Hepatocyte (in vitro differentiated cells): Measurements from ENCODE around the gene RHOXF2B. TPM values are rescaled to one million over a fixed set of nuclear protein-coding genes. Genes with fewer than 3 reads are reported as not detected.
"Not testable (repeated sequence)": the region's sequence is repeated elsewhere in the genome, so short reads cannot be mapped to it uniquely, and the experiment has no call there.

Experiments
- DNase-seq: peaks from one replicate; pipeline ENCODE4 v3.0.0-alpha.2; 2016; ENCODE audit warnings: low spot score
- H2AFZ ChIP-seq: fragments of 200-600 bp; sonication (generic); 2 replicates; pipeline ENCODE4 v1.6.0; 2016; ENCODE audit warnings: antibody characterized with exemption, mild to moderate bottlenecking
- H3K27ac ChIP-seq: fragments of 200-600 bp; sonication (generic); 2 replicates; pipeline ENCODE4 v1.5.1; 2016; ENCODE audit warnings: mild to moderate bottlenecking
- H3K27me3 ChIP-seq: fragments of 200-600 bp; sonication (generic); 2 replicates; pipeline ENCODE4 v1.6.1; 2016
- H3K36me3 ChIP-seq: fragments of 200-600 bp; sonication (generic); replicated peaks from 2 replicates; pipeline ENCODE4 v1.5.1; 2016; ENCODE audit warnings: low read depth; ENCODE audit not compliant: insufficient read depth
- H3K4me1 ChIP-seq: fragments of 200-600 bp; sonication (generic); 2 replicates; pipeline ENCODE4 v1.5.1; 2016; ENCODE audit warnings: mild to moderate bottlenecking, moderate library complexity; ENCODE audit not compliant: insufficient read depth
- H3K4me2 ChIP-seq: fragments of 200-600 bp; sonication (generic); 2 replicates; pipeline ENCODE4 v1.6.0; 2016
- H3K4me3 ChIP-seq: fragments of 200-600 bp; sonication (generic); 2 replicates; pipeline ENCODE4 v1.5.1; 2016; ENCODE audit warnings: mild to moderate bottlenecking
- H3K79me2 ChIP-seq: fragments of 200-600 bp; sonication (generic); 2 replicates; pipeline ENCODE4 v1.6.0; 2017; ENCODE audit warnings: mild to moderate bottlenecking
- H3K9me2 ChIP-seq: fragments of 200-600 bp; sonication (generic); replicated peaks from 2 replicates; pipeline ENCODE4 v1.6.0; 2017; ENCODE audit warnings: mild to moderate bottlenecking; ENCODE audit not compliant: insufficient read depth
- H3K9me3 ChIP-seq: fragments of 200-600 bp; sonication (generic); 2 replicates; pipeline ENCODE4 v1.5.1; 2016; ENCODE audit warnings: low read depth, mild to moderate bottlenecking
- H4K20me1 ChIP-seq: fragments of 200-600 bp; sonication (generic); 2 replicates; pipeline ENCODE4 v1.6.0; 2016; ENCODE audit warnings: mild to moderate bottlenecking; ENCODE audit not compliant: insufficient read depth, poor library complexity, severe bottlenecking
- CTCF ChIP-seq: fragments of 200-600 bp; sonication (generic); IDR thresholded peaks from 2 replicates; pipeline ENCODE4 v1.5.1; 2016; ENCODE audit warnings: antibody characterized with exemption, mild to moderate bottlenecking; ENCODE audit not compliant: poor library complexity
- EZH2 ChIP-seq: fragments of 200-600 bp; sonication (generic); IDR thresholded peaks from 2 replicates; pipeline ENCODE4 v1.6.1; 2016; ENCODE audit warnings: antibody characterized with exemption, mild to moderate bottlenecking, borderline replicate concordance
- EZH2phosphoT487 ChIP-seq: fragments of 200-600 bp; sonication (generic); IDR thresholded peaks from one replicate; pipeline ENCODE4 v1.6.1; 2018; ENCODE audit warnings: antibody characterized with exemption, mild to moderate bottlenecking, low read depth, moderate library complexity; ENCODE audit not compliant: unreplicated experiment, severe bottlenecking
- WGBS: methylation state at CpG from one replicate; pipeline ENCODE4 v1.1.6; 2016; ENCODE audit warnings: low lambda C conversion rate; ENCODE audit errors: missing lambda C conversion rate; 5-methylcytosine and 5-hydroxymethylcytosine counted together
- polyA plus RNA-seq: library from polyadenylated mRNA; unstranded; fragments of >200 nt; fragmentation: Nextera tagmentation; extraction: Ambion mirVana; gene quantifications from 2 replicates; pipeline ENCODE4 v1.2.1, GENCODE V29; 2016
- total RNA-seq: library from RNA; depleted of rRNA; stranded (reverse); fragments of >200 nt; gene quantifications from 2 replicates; pipeline ENCODE4 v1.2.3, GENCODE V29; 2014

Gene RHOXF2B
- total and polyA plus RNA-seq, 2 experiments from 2014 or later, result not detected

- Histone ChIP-seq H3K9me3 (no peaks in the 10 kb centered on the region), H4K20me1 (no peaks in the 10 kb centered on the region), H3K27ac (no peak overlapping the region), H2AFZ (no peak overlapping the region), H3K27me3 (no peaks in the 10 kb centered on the region), H3K4me3 (no peak overlapping the region), H3K4me2 (no peak overlapping the region), H3K79me2 (no peaks in the 10 kb centered on the region), H3K9me2 (no peaks in the 10 kb centered on the region), H3K4me1 (no peaks in the 10 kb centered on the region), H3K36me3 (no peaks in the 10 kb centered on the region)
- TF ChIP-seq EZH2phosphoT487, result no peak
- no peak for TF ChIP-seq CTCF
- TF ChIP-seq EZH2, result no peak
- 80% methylated on average over 10 of the region's 10 CpGs for WGBS
- DNase-seq, result no peak
Measured at GRCh38 chrX:120087289-120088017, 10.0 kb upstream of the RHOXF2B start.

GRCh38 chrX:120085553-120086185, 8.2 kb upstream of the RHOXF2B start:
- H3K4me3 ChIP-seq, H3K4me2 ChIP-seq, H2AFZ ChIP-seq, H3K79me2 ChIP-seq, H3K4me1 ChIP-seq, H3K9me3 ChIP-seq, H3K36me3 ChIP-seq, H4K20me1 ChIP-seq, H3K27me3 ChIP-seq, H3K9me2 ChIP-seq, DNase-seq, H3K27ac ChIP-seq: not testable (repeated sequence)
- no CpG with 5 or more reads among the region's 12 CpGs for WGBS

- WGBS, result 56% methylated on average over 1 of the region's 1 CpG
Measured at GRCh38 chrX:120066169-120066568, 11.3 kb downstream of the RHOXF2B start.

GRCh38 chrX:120042712-120043111, 34.8 kb downstream of the RHOXF2B start:
- H2AFZ ChIP-seq, H3K9me3 ChIP-seq, H3K27me3 ChIP-seq, H3K4me3 ChIP-seq, DNase-seq, H3K4me2 ChIP-seq, H3K79me2 ChIP-seq, H3K27ac ChIP-seq, H4K20me1 ChIP-seq, H3K4me1 ChIP-seq, H3K36me3 ChIP-seq, H3K9me2 ChIP-seq: not testable (repeated sequence)
- no CpG with 5 or more reads among the region's 6 CpGs for WGBS

More at GRCh38 chrX:120066169-120066568, 11.3 kb downstream of the RHOXF2B start:
- H3K9me2 ChIP-seq, H3K36me3 ChIP-seq, H3K79me2 ChIP-seq, H3K4me1 ChIP-seq, H3K9me3 ChIP-seq, H4K20me1 ChIP-seq, H3K27ac ChIP-seq, H3K27me3 ChIP-seq, H3K4me3 ChIP-seq, DNase-seq, H3K4me2 ChIP-seq, H2AFZ ChIP-seq: not testable (repeated sequence)

- H3K27me3 ChIP-seq, DNase-seq: not testable (repeated sequence)
- whole genome bisulfite sequencing, result no CpG with 5 or more reads among the region's 2 CpGs
Measured at GRCh38 chrX:120042247-120042646, 35.2 kb downstream of the RHOXF2B start.

GRCh38 chrX:120040176-120040575, 37.3 kb downstream of the RHOXF2B start:
- not testable (repeated sequence) for H3K4me2 ChIP-seq, H3K27ac ChIP-seq, H4K20me1 ChIP-seq, H3K27me3 ChIP-seq, H3K4me1 ChIP-seq, H3K79me2 ChIP-seq, H3K4me3 ChIP-seq, DNase-seq, H3K9me3 ChIP-seq, H3K36me3 ChIP-seq, H2AFZ ChIP-seq, H3K9me2 ChIP-seq
- WGBS, result no CpG with 5 or more reads among the region's 6 CpGs

More at GRCh38 chrX:120042247-120042646, 35.2 kb downstream of the RHOXF2B start:
- H3K79me2 ChIP-seq, H3K4me2 ChIP-seq, H3K27ac ChIP-seq, H3K9me3 ChIP-seq, H2AFZ ChIP-seq, H3K4me3 ChIP-seq, H3K4me1 ChIP-seq, H3K9me2 ChIP-seq, H4K20me1 ChIP-seq, H3K36me3 ChIP-seq: not testable (repeated sequence)

- not testable (repeated sequence) for H3K4me2 ChIP-seq, H3K9me3 ChIP-seq, H3K4me3 ChIP-seq, H2AFZ ChIP-seq, H4K20me1 ChIP-seq, H3K36me3 ChIP-seq, DNase-seq, H3K4me1 ChIP-seq, H3K9me2 ChIP-seq, H3K79me2 ChIP-seq, H3K27ac ChIP-seq, H3K27me3 ChIP-seq
- WGBS, result no CpG with 5 or more reads among the region's 8 CpGs
Measured at GRCh38 chrX:120039087-120039733, 38.3 kb downstream of the RHOXF2B start.
